Thyroid gland (tissue), 4 donors: Measurements from ENCODE around the gene PLAC1. TPM values are rescaled to one million over a fixed set of nuclear protein-coding genes. Genes with fewer than 3 reads are reported as not detected.

Experiments
- DNase-seq, 2 donors: peaks; one replicate each; pipeline ENCODE4 v3.0.0-alpha.2; 2019
- H3K27ac ChIP-seq, 3 donors: fragments of 200-600 bp; sonication (generic); 1 replicate in 2 of 3; 2 replicates in 1 of 3; pipeline ENCODE4 v1.5.1; 2016 to 2019; ENCODE audit warnings: mild to moderate bottlenecking in 1 of 3, moderate library complexity in 1 of 3
- H3K27me3 ChIP-seq: fragments of 200-600 bp; sonication (generic); one replicate; pipeline ENCODE4 v1.5.1; 2019
- H3K36me3 ChIP-seq, 2 donors: fragments of 200-600 bp; sonication (generic); one replicate each; pipeline ENCODE4 v1.5.1; 2016 to 2019
- H3K4me1 ChIP-seq, 2 donors: fragments of 200-600 bp; sonication (generic); one replicate each; pipeline ENCODE4 v1.5.1; 2017 to 2019
- H3K4me3 ChIP-seq, 3 donors: fragments of 200-600 bp; sonication (generic); replicated peaks in 1 of 3; 1 replicate in 2 of 3; 2 replicates in 1 of 3; pipeline ENCODE4 v1.5.1; 2016; ENCODE audit warnings: mild to moderate bottlenecking in 1 of 3
- H3K9me3 ChIP-seq: fragments of 200-600 bp; sonication (generic); one replicate; pipeline ENCODE4 v1.5.1; 2017
- POLR2A ChIP-seq, 2 donors: fragments of 450-650 bp; IDR thresholded peaks; one replicate each; pipeline ENCODE4 v1.6.1; 2017; ENCODE audit warnings: antibody characterized with exemption in 2 of 2, mild to moderate bottlenecking in 2 of 2, moderate library complexity in 1 of 2
- WGBS, 2 donors: methylation state at CpG; one replicate each; pipeline ENCODE4 v1.1.5; 2017; 5-methylcytosine and 5-hydroxymethylcytosine counted together
- intact Hi-C: fragments of 100-400 bp; cut with DNase I; formaldehyde crosslinking; loops from one replicate; pipeline ENCODE4 v1.15.1; 2023
- total RNA-seq, 4 donors: library from RNA; depleted of rRNA; stranded (reverse); fragments of >200 nt; gene quantifications; one replicate each; pipeline ENCODE4 v1.2.3, GENCODE V29; 2016
- TF ChIP-seq, protein P1 (sequence below), 6 experiments: fragments of 200-600 bp in 3 of 6; fragments of 450-650 bp in 3 of 6; sonication (generic) in 3 of 6; IDR thresholded peaks; one replicate each; pipeline ENCODE4 v1.5.1; 2016 to 2019; ENCODE audit warnings: antibody characterized with exemption in 6 of 6, mild to moderate bottlenecking in 2 of 6, inconsistent platforms in 1 of 6, moderate library complexity in 1 of 6

PLAC1 gene
- total RNA-seq, 4 donors from 2014 or later = not detected

GRCh38 chrX:134569306-134569705, 89.0 kb downstream of the PLAC1 start:
- H3K27me3 ChIP-seq = no peaks in the 10 kb centered on the region
- H3K9me3 ChIP-seq = no peaks in the 10 kb centered on the region
- H3K4me1 ChIP-seq = no peaks in the 10 kb centered on the region
- intact Hi-C loops = no loop called here
- H3K27ac ChIP-seq = no peak overlapping the region
- no peaks in the 10 kb centered on the region for H3K36me3 ChIP-seq
- no peak for DNase-seq
- WGBS, 2 donors = 75 to 94% methylated on average over 3 of the region's 3 CpGs
- no peak overlapping the region for H3K4me3 ChIP-seq
- TF ChIP-seq, protein P1, sequence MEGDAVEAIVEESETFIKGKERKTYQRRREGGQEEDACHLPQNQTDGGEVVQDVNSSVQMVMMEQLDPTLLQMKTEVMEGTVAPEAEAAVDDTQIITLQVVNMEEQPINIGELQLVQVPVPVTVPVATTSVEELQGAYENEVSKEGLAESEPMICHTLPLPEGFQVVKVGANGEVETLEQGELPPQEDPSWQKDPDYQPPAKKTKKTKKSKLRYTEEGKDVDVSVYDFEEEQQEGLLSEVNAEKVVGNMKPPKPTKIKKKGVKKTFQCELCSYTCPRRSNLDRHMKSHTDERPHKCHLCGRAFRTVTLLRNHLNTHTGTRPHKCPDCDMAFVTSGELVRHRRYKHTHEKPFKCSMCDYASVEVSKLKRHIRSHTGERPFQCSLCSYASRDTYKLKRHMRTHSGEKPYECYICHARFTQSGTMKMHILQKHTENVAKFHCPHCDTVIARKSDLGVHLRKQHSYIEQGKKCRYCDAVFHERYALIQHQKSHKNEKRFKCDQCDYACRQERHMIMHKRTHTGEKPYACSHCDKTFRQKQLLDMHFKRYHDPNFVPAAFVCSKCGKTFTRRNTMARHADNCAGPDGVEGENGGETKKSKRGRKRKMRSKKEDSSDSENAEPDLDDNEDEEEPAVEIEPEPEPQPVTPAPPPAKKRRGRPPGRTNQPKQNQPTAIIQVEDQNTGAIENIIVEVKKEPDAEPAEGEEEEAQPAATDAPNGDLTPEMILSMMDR (IDR thresholded peaks at IDR 0.05) = no peak
- TF ChIP-seq POLR2A (IDR thresholded peaks at IDR 0.05) = no peak

DNA sequence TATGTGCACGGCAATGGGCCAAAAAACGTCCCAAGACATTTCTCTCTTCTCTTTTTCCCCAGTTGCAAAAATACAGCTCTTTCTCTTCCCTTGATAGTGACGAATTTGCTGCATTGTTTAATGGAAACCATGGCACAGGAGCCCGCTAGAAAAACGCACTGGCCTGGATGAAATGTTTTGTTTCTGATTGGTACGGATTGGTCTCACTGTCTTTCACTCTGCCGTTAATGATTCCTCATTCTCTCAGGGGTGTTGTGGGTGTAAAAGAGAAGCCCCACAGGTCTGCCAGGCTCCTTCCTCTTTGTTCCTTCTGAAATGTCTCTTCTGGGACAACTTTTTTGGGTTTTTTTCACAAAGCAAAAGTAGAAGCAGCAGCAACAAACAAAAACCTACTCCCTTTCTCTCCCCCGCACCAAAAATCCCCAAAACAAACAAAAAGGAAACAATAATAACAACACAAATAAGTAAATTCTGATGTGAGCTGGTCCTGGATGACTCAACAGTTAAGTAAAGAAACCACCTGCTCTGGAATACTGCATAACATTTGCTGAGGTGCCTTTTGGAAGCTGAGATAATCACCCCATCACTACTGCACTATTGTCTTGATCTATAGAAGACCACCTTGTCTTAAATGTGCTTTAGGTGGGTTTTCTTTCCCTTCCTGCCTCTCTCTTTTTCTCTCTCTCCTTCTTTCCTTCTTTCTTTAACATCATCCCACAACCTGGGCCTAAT, 89.8 kb downstream of the PLAC1 start:
- WGBS, 2 donors = 88 to 89% methylated on average over 8 of the region's 8 CpGs
- no peaks in the 10 kb centered on the region for H3K9me3 ChIP-seq
- H3K4me3 ChIP-seq = no peak overlapping the region
- intact Hi-C loops = no loop called here
- H3K27me3 ChIP-seq = no peaks in the 10 kb centered on the region
- H3K4me1 ChIP-seq = no peaks in the 10 kb centered on the region
- no peak for DNase-seq
- no peak for TF ChIP-seq POLR2A (IDR thresholded peaks at IDR 0.05)
- TF ChIP-seq, protein P1 (IDR thresholded peaks at IDR 0.05) = no peak
- H3K27ac ChIP-seq = no peak overlapping the region
- H3K36me3 ChIP-seq = no peaks in the 10 kb centered on the region

GRCh38 chrX:134566506-134566905, 91.8 kb downstream of the PLAC1 start:
- intact Hi-C loops = no loop called here

GRCh38 chrX:134562002-134562401, 96.3 kb downstream of the PLAC1 start:
- Histone ChIP-seq H3K27ac (no peak overlapping the region), H3K4me1 (no peaks in the 10 kb centered on the region), H3K4me3 (no peak overlapping the region), H3K36me3 (no peaks in the 10 kb centered on the region), H3K27me3 (no peaks in the 10 kb centered on the region), H3K9me3 (no peaks in the 10 kb centered on the region)
- DNase-seq = no peak
- TF ChIP-seq POLR2A (IDR thresholded peaks at IDR 0.05) = no peak
- TF ChIP-seq, protein P1 (IDR thresholded peaks at IDR 0.05) = no peak
- intact Hi-C loops = no loop called here
- WGBS, 2 donors = 85 to 93% methylated on average over 2 of the region's 2 CpGs

More at GRCh38 chrX:134566506-134566905, 91.8 kb downstream of the PLAC1 start:
- DNase-seq = no peak
- TF ChIP-seq, protein P1 (IDR thresholded peaks at IDR 0.05) = no peak
- no peak for TF ChIP-seq POLR2A (IDR thresholded peaks at IDR 0.05)
- H3K27ac ChIP-seq = no peak overlapping the region
- H3K27me3 ChIP-seq = no peaks in the 10 kb centered on the region
- 74 to 86% methylated on average over 5 of the region's 5 CpGs for WGBS, 2 donors
- no peak overlapping the region for H3K4me3 ChIP-seq
- H3K9me3 ChIP-seq = no peaks in the 10 kb centered on the region
- H3K36me3 ChIP-seq = no peaks in the 10 kb centered on the region
- no peaks in the 10 kb centered on the region for H3K4me1 ChIP-seq

GRCh38 chrX:134558133-134558532, 100.1 kb downstream of the PLAC1 start:
- 69 to 75% methylated on average over 4 of the region's 4 CpGs for WGBS, 2 donors
- no peaks in the 10 kb centered on the region for H3K36me3 ChIP-seq
- no peaks in the 10 kb centered on the region for H3K27me3 ChIP-seq
- intact Hi-C loops = no loop called here
- H3K4me1 ChIP-seq = no peaks in the 10 kb centered on the region
- TF ChIP-seq, protein P1 (IDR thresholded peaks at IDR 0.05) = no peak
- no peak for TF ChIP-seq POLR2A (IDR thresholded peaks at IDR 0.05)
- no peaks in the 10 kb centered on the region for H3K9me3 ChIP-seq
- H3K27ac ChIP-seq = no peak overlapping the region
- no peak overlapping the region for H3K4me3 ChIP-seq
- DNase-seq = no peak
